Right renal pelvis (tissue), 4 donors: Measurements from ENCODE around the gene SGMS2. TPM values are rescaled to one million over a fixed set of nuclear protein-coding genes. Genes with fewer than 3 reads are reported as not detected.

Experiments used
- DNase-seq, 4 donors: peaks; one replicate each; pipeline ENCODE4 v3.0.0-alpha.2; 2013; ENCODE audit warnings: low read depth in 4 of 4, low spot score in 3 of 4, missing footprints in 1 of 4
- polyA plus RNA-seq, 4 donors: library from polyadenylated mRNA; unstranded; fragments of 120-200 nt; gene quantifications; one replicate each; pipeline ENCODE4 v1.2.1, GENCODE V29; 2013; ENCODE audit not compliant: insufficient read length in 4 of 4

SGMS2 gene
- polyA plus RNA-seq, 4 donors, result 12.7 to 17.2 (median 13.8) TPM

GRCh38 chr4:107828315-107829090 is 3.8 kb downstream of the SGMS2 start:
- DNase-seq, result no peak

- DNase-seq, result no peak
Observed at GRCh38 chr4:107831140-107831539, 6.4 kb downstream of the SGMS2 start.

GRCh38 chr4:107832275-107832807 is 7.6 kb downstream of the SGMS2 start:
- no peak for DNase-seq

GRCh38 chr4:107834241-107834794 is 9.6 kb downstream of the SGMS2 start:
- DNase-seq, result no peak

- no peak for DNase-seq
Observed at GRCh38 chr4:107835406-107835805, 10.7 kb downstream of the SGMS2 start.

- no peak for DNase-seq
Observed at GRCh38 chr4:107837317-107837716, 12.6 kb downstream of the SGMS2 start.

- DNase-seq, result no peak
Observed at GRCh38 chr4:107837776-107838618, 13.3 kb downstream of the SGMS2 start.

GRCh38 chr4:107838861-107839565 is 14.3 kb downstream of the SGMS2 start:
- no peak for DNase-seq

GRCh38 chr4:107843391-107843790 is 18.7 kb downstream of the SGMS2 start:
- DNase-seq, result no peak

GRCh38 chr4:107845681-107846080 is 20.9 kb downstream of the SGMS2 start:
- no peak for DNase-seq

GRCh38 chr4:107850438-107850837 is 25.7 kb downstream of the SGMS2 start:
- DNase-seq, result no peak

GRCh38 chr4:107853444-107854355 is 29.0 kb downstream of the SGMS2 start:
- DNase-seq, result no peak

GRCh38 chr4:107854356-107855022 is 29.8 kb downstream of the SGMS2 start:
- DNase-seq, result no peak

GRCh38 chr4:107855723-107856122 is 31.0 kb downstream of the SGMS2 start:
- DNase-seq, result no peak

- no peak for DNase-seq
Observed at GRCh38 chr4:107856901-107857300, 32.2 kb downstream of the SGMS2 start.

GRCh38 chr4:107857741-107858140 is 33.0 kb downstream of the SGMS2 start:
- DNase-seq, result no peak

GRCh38 chr4:107858158-107858742 is 33.5 kb downstream of the SGMS2 start:
- no peak for DNase-seq

GRCh38 chr4:107862658-107863057 is 37.9 kb downstream of the SGMS2 start:
- no peak for DNase-seq

GRCh38 chr4:107863416-107863815 is 38.7 kb downstream of the SGMS2 start:
- no peak for DNase-seq
